Measurements from ENCODE around the gene SMYD1.
"Not testable (repeated sequence)": the region's sequence is repeated elsewhere in the genome, so short reads cannot be mapped to it uniquely, and the experiment has no call there.

Gene SMYD1

DNA sequence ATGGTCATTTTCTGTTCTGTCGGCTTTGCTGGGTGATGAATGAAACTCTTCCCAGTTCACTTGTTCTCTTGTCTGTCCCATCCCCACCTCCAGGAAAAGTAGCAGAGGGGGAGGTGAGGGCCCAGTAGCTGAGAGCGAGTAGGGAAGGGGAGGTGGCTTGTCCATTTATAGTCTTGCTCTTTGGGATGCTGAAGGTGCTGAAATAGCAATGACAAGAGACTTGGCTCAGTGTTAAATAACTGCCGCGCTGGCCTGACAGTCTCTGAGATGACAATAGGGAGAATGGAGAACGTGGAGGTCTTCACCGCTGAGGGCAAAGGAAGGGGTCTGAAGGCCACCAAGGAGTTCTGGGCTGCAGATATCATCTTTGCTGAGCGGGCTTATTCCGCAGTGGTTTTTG lies at the start of gene SMYD1:
Gene SMYD1 (plus strand): TSS at position 228 of the 400 bp plus-strand sequence. CDS start 40 bp downstream, at position 268.
- FAIRE-seq: no peak

DNA sequence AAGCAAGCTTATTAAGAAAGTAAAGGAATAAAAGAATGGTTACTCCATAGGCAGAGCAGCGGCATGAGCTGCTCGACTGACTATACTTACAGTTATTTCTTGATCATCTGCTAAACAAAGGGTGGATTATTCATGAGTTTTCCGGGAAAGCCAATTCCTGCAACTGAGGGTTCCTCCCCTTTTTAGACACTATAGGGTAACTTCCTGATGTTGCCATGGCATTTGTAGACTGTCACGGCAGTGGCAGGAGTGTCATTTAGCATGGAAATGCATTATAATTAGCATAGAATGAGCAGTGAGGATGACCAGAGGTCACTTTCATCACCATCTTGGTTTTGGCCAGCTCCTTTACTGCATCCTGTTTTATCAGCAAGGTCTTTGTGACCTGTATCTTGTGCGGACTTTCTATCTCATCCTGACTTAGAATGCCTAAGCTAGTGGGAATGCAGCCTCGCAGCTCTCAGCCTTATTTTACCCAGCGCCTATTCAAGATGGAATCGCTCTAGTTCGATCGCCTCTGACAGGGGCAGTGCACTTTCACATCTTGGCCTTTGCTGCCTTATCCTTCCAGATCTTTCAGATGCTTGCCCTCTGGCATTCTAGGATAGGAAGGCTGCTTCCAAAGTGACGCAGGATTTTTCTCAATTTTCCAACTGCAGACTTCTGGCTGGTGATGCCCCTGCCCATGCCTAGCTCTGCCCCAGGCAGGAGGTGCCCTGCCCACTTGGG lies 49.4 kb upstream of the SMYD1 start:
- FAIRE-seq: not testable (repeated sequence)

DNA sequence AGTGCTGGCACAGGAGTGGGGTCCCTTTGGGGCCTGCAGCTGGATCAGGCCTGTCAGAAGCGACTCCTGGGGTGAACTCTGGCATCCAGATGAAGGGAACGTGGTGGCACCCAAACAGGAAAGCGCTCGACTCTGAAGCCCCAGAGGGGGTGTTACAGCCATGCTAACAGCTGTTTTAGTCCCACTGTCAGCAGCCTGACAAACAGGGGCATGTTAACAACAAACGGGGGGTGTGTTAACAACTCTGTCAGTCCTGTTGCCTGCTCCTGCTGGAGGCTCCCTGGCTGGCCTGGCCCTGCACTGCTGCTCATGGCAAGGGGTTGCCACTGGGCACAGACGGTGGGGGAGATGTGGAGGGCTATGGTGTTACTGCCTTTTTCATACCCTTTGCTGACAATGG lies 48.7 kb upstream of the SMYD1 start:
- FAIRE-seq: no peak

DNA sequence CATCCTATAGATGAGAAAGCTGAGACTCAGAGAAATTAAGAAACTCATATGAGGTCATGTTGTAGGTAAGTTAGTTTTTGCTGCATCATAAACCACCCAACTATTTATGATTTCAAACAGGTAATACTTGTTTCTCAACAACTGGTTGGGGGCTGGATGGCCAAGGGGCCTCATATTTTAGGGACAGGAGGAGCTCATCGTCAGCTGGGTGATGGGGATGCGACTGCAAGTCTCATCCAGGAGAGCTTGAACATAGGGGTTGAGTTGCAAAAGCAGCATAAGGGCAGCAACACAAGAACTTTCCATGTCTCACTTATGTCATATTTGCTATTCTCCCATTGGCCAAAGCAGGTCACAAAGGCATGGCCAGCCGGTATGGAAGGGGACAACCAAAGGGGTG lies 47.6 kb upstream of the SMYD1 start:
- FAIRE-seq: no peak

DNA sequence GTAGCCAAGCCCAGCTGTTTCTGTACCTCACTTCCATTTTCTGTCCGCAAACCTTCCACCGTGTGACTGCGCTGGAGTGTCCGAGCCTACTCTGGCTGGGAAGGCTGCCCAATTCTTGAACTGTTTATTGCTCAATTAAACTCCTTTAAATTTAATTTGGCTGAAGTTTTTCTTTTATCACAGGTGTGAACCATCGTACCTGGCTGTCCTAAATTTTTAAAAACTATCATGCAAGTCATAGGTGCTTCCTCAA lies 45.0 kb upstream of the SMYD1 start:
- FAIRE-seq: no peak

DNA sequence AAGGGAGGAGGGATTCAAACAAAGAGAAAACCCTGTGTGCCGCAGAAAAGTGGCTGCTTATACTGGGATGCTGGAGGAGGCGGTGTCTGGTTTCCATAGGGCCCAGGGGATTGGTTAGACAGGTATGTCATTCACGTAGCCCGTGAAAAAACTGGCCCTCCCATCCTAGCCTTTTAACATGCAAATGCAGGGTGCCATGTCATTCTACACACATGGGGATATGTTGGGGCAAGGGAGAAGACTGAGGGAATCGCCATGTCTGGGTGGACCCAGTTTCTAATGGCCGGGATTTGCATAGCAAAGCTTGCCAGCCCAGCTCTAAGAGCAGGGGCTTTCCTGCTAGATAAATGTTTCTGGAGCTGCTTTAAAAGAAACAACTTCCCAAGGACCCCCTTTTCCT lies 43.1 kb upstream of the SMYD1 start:
- no peak for FAIRE-seq

DNA sequence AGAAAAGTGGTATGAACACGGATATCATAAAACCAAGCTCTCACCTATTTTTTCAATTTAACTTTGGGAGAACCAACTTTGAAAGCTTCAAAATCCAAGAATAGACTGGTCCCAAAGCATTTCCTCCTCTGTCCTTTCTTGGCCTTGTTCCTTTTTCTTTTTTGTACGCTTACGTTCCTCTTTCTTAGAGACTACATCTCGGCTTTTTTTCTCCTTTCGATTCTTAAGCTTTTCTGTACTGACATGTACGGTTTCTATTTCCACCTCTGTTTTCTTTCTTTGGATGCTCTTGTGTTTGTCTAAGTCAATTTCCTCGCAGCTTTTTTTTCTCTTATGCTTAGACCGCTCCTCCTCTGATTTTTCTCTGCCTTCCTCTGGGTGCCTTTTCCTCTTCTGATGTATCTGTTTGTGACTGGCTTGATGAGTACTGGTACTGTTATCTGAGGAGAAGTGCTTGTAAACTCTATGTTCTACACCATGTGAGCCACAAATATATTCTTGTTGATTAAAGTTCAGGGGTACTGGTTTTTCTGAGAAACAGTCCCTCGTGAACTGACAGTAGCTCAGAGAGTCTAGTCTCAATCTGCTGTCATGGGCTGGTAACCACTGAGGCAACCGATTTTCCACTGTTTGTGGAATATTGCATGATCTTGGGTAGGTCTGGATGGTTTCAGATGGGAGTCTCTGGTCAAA lies 39.8 kb upstream of the SMYD1 start:
- FAIRE-seq: no peak

DNA sequence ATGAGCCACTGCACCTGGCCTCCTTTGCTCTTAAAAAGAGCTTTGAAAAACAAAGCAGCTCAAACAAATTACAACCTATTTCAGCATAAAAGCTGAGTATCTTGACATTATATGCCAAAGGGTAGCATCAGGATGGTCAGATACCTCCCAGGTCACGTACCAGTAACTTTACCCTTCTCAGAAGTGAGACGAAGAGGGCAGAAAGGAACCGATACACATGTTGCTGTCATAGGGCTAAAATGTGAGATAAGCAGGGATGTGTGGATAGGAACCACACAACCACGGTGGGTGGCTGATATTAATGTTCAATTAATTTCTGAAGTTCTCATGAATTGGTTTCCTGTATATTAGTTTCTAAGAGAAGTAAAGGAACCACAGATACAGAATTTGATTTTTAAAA lies 38.7 kb upstream of the SMYD1 start:
- FAIRE-seq: no peak

DNA sequence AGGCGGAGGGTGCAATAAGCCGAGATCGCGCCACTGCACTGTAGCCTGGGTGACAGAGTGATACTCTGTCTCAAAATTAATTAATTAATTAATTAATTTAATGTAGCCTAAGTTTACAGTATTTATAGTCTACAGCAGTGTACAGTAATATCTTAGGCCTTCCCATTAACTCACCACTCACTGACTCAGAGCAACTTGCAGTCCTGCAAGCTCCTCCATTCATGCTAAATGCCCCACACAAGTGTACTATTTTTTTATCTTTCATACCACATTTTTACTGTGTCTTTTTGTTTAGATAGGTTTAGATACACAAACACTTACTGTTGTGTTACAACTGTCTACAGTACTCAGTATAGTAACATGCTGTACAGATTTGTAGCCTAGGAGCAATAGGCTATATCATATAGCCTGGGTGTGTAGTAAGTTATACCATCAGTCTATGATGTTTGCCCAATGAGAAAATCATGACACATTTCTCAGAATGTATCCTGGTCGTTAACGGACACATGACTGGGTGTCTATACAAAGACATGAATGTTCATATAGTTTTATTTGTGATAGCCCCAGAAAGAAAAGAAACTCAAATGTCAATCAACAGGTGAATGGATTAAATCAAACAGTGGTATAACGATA lies 35.4 kb upstream of the SMYD1 start:
- no peak for FAIRE-seq

DNA sequence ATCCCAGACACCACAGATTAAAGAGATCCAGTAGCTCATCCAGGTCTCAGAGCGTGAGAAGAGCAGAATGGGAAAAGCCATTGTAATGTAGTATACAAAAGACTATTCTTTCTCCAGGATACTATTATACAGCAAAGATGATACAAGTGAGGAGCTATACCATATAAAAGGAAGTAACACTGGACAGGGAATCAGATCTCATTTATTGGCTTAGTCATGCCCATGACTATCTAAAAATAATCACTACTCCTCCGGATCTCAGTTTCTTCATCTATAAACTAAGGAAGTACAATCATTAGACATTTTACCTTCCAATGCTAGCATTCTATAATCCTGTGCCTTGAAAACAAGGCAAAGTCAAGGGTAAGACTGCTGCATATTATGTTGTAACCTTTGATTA lies 31.4 kb upstream of the SMYD1 start:
- FAIRE-seq: no peak

DNA sequence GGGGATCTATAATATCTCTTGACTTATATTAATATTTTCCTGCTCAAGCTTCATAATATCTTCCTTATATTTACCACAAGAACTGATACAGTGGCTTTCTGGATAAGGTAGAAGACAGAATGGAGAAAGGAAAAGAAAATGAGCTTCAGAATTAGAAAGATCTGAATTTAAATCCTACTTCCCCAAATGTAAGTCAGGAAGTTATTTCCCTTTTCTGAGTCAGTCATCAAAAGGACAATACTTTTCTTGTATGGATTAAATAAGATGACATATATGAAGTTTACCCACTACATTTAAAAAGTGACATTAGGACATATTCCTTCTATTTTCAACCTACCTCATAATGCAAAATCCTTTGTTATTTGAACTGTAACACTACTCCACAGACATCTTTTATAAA lies 31.0 kb upstream of the SMYD1 start:
- no peak for FAIRE-seq

DNA sequence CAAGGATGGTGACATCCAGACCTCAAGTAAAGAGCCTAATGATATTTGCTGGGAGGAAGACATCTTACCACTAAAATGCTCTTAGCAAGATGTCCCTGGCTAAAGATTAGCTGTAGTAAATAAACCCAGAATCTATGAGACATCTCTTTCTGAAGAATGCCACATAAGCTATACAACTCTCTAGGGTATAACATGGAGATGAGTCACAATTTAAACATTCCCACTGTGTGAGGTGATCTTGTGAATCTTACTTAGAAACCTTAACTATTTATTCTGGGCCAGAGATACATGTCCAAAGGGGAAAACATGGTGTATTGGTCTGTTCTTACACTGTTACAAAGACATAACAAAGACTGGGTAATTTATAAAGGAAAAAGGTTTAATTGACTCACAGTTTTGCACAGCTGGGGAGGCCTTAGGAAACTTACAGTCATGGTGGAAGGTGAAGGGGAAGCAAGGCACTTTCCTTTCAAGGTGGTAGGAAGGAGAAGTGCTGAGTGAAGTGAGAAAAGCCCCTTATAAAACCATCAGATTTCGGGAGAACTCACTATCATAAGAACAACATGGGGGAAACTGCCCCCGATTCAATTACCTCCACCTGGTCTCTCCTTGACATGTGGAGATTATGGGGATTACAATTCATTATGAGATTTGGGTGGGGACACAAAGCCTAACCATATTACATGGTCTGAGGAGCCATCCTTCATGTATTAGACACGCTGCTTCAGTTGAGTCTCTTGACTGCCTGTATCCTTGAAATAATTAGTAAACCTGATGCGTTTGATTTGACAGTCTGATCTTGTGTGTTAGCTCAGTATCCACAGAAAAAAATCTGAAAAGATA lies 29.1 kb upstream of the SMYD1 start:
- no peak for FAIRE-seq

DNA sequence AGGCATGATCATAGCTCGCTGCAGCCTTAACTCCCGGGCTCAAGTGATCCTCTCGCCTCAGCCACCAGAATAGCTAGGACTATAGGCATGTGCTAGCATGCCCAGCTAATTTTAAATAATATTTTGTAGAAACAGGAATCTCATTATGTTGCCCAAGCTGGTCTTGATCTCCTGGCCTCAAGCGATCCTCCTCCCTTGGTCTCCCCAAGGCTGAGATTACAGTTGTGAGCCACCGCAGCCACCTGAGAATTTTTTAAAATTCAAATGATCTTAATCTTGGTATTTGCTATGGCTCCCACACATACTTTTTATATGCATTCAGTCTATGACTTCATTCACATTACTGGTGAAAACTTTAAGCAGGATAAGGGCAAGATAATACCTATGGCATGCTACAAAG lies 25.1 kb upstream of the SMYD1 start:
- FAIRE-seq: no peak

DNA sequence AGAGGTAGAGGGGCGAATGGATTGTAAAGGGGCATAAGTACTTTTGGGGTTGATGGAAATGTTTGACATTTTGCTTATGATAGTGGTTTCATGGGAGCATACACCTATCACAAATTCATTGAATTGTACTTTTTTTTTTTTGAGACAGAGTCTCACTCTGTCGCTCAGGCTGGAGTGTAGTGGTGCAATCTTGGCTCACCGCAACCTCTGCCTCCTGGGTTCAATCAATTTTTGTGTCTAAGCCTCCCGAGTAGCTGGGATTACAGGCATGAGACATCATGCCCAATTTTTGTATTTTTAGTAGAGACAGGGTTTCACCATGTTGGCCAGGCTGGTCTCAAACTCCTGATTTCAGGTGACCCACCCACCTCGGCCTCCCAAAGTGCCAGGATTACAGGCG lies 22.1 kb upstream of the SMYD1 start:
- FAIRE-seq: not testable (repeated sequence)

DNA sequence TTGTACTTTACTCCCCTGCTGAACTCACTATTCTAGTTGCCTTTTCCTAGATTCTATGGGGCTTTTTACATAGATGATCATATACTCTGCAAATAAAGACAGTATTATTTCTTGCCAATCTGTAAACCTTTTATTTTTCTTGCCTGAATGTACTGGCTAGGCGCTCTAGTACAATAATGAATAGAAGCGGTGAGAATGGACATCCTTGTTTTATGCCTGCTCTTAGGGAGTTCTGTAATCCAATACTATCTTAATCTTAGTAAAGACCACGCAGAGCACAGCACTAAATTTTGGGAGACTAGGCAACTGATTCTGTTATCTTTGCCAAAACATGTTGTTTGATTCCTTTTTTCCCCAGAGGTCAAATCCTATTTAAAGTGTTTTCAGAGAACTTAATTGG lies 19.1 kb upstream of the SMYD1 start:
- FAIRE-seq: no peak

DNA sequence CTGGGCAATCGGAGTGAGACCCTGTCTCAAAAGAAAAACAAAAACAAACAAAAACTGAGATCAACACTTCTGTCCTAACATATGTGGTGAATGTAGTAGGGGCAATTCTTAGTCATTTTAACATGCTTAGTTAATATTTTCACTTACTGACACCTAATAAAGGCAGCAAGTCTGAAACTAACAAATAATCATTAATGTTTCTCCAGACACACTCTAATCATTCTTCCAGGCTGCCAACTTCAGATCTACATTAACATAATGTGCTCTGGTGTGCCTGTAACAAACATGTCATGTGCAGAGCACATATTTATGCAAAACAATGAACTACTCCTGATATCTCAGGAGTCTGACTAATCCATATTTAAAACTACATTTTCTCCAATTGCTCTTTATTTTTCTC lies 18.0 kb upstream of the SMYD1 start:
- FAIRE-seq: no peak

DNA sequence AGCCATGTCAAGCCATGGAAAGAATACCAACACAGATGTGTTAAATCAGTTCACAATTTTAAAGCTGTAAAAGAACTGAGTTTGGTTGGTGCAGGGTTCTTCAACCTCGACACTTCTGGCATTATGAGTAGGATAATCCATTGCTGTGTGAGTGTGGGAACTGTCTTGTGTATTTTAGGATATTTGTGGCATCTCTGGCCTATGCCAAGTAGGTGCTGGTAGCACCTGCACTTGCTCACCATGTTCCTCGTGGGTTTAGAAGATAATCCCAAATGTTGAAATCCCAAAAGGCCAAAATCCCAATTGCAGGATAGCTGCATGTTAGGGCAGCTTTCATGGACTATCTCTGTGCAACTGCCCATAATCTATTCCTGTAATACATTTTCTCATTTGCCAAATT lies 15.8 kb upstream of the SMYD1 start:
- no peak for FAIRE-seq

DNA sequence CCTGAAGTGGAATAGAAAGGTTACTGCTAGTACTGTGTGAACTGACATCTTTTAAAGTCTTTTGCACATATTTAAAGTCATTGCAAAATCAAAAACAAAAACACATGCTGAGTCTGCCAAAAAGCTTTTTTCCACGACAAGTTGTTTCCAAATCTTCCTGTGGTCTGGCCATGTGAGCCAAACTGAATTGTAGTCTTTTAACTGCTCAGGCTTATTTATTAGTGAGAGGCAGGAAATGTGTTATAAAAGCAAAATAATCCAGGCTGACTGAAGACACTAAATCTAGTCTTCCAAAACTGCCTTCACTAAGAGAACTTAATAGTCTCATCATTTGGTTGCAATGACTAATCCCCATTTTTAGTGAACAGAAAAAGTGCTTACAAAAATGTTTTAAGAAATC lies 14.3 kb upstream of the SMYD1 start:
- no peak for FAIRE-seq

DNA sequence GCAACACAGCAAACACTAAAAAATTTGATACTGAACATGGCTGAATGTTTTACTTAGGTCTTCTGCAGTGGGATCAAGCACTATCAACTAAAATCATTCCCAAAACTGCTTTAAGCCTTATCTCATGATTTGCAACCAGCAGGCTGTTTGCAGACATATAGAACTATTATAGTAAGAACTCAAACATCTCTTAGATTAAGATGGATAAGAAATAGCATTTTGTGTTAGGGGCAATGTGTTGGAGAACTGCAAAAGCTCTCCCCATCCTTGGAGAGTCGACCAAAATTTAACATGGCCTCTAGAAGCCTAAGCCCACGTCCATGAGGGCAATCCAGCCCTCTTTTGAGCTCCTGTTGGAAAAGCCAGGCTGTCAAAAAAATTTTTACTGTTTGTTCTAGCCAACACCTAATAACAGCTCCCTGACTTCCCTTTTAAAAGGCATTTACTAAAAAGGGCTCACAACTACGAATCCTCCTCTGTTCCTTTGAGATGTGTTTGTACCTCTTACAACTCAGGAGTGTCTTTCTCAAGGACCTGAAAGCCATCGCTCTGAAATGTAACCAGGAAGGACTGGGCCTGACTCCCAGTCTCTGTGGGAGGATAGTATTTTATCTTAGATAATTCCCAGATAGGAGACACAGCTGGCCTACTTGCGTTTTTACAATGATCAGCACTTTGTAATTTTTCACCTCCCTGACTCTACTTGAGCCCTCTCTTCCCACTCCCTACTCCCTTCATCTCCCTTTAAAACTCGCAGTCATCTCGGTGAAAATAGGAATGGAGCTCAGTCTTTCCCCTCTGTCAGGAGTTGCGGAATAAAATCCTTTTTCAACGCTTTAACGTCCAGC lies 13.5 kb upstream of the SMYD1 start:
- no peak for FAIRE-seq

DNA sequence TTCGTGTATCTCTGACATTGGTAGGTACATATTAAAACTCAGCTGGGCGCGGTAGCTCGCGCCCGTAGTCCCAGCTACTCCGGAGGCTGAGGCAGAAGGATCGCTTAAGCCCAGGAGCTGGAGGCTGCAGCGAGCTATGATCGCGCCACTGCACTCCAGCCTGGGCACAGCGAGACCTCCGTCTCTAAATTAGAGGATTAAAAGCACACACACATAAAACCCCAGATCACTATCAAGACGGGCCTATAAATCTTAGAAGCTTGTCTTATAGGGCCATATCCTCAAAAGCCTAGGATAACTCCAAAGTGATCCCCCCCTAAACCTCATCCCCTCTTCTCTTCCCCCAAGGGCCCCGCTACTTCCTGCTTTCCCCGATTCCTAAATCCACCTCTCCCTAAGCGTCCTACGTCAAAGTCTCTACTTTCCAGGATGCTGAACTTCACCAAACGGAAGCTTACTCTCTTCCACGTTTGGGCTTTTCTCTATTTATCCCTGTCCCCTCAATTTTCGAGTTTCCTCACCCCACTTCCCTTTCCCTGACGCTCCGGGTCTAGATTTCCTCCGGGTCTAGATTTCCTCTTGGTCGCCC lies 12.7 kb upstream of the SMYD1 start:
- no peak for FAIRE-seq

DNA sequence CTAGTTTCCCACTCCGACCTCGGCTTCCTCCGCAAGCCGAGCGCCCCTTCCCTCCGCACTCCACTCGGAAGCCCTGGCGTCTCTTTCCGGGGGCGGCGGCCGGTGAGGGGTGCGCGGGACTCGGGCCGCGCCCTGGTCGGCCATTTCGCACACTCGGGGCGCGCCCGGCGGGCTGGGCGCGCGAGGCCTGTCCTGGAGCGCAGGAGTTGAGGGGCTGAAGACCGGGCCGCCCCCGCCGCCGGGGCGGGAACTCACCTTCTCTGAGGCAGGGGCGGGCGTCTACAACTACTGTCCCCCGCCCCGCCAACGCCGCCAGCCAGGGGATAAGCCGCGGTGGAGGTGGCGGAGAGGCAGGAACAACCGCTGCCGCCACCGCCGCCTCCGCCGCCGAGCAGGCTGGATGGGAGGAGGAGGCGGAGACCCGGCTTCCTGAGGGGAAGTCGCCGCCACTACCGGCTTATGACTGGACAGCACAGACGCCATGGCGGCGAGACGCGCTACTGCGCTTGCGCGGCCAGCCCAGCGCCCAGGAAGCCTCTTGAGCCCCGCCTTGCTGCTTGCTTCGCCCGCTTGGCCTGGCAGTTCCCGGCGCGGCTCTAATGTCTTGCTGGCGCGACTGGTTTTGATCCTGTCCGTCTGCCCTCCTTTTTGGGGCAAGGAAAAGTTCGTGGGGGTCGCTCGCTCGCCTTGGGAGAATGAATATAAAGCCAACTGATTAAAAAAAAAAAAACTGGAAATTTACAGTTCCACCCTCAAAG lies 12.1 kb upstream of the SMYD1 start, which contains the start of gene KRCC1:
Gene KRCC1 (minus strand): TSS at position 413 of the 758 bp plus-strand sequence. CDS start 27,220 bp downstream, outside the sequence.
- FAIRE-seq: no peak
